AG10803 (cell line): Measurements from ENCODE around the gene ADARB2.
"Not testable (repeated sequence)": the region's sequence is repeated elsewhere in the genome, so short reads cannot be mapped to it uniquely, and the experiment has no call there.

Experiments used
- DNase-seq: peaks from one replicate; pipeline ENCODE4 v3.0.0; 2010; ENCODE audit warnings: low read depth
- H3K4me3 ChIP-seq: 2 replicates; pipeline ENCODE4 v1.5.1; 2011; ENCODE audit warnings: mild to moderate bottlenecking, low read length, control low read depth
- CTCF ChIP-seq: conservative IDR thresholded peaks from 2 replicates; pipeline ENCODE4 v1.5.1; 2011; ENCODE audit warnings: mild to moderate bottlenecking, low read length, control low read depth, inconsistent platforms

Gene ADARB2

GRCh38 chr10:1256432-1256725 lies 480.9 kb downstream of the ADARB2 start:
- no peak overlapping the region for H3K4me3 ChIP-seq
- DNase-seq = no peak
- no peak for TF ChIP-seq CTCF

DNA sequence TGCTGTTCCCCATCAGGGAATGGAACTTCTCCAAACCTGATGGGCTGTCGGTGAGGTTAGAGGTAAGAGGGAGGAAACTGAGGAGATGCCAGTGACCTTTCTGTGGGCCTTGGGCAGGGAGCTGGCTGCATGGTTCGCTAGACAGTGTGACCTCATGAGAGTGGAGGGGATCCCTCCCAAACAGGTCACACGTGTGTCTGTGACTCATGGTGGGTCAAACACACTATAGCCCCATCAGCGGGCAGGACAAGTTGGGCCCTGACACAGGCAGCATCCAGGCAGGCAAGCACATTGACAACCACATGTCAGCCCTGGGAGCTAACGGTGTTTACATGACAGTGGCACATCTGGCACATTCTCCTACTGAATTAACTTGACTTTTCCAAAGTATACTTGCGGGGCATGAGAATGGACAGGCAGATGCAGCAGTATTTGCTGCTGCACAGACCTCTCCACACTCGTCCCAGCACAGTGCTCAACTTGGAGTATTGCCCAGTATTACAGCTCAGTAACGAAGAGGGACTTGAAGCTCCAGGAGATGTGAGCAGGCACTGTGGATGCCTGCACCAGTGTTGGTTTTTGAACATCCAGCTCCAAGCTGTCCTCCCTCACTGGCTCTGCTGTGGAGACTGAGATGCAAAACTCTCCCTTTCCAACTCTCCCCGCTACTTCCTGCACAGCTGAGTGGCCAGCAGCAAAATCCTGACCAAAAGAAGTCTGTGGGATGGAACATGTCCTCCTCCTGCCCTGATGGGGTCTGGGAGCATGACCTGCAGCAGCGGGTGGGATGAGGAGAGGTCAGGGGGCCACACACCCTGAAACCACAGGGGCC lies 481.5 kb downstream of the ADARB2 start:
- no peak for TF ChIP-seq CTCF
- no peak for DNase-seq
- no peak overlapping the region for H3K4me3 ChIP-seq

DNA sequence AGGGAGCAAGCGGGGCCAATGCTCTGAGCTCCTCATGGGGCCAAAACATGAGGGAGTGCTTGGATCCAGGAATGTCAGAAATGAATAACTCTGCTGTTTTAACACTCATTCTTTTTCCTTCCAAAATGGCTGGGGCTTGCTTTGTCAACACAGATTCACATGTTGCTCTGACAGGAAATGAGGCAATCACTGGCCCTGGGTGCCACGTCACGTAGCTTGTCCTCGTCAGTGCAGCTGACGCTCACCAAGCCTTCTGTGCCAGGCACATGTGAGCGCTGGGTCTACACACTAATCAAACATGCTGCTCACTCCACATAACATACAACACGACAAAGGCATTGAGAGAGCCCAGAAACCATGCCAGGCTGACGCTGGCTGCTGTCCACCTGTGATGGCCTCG lies 482.2 kb downstream of the ADARB2 start:
- DNase-seq = no peak
- no peak overlapping the region for H3K4me3 ChIP-seq
- no peak for TF ChIP-seq CTCF

- no peak for DNase-seq
- TF ChIP-seq CTCF = no peak
- no peak overlapping the region for H3K4me3 ChIP-seq
Observed at GRCh38 chr10:1253523-1254353, 483.6 kb downstream of the ADARB2 start.

DNA sequence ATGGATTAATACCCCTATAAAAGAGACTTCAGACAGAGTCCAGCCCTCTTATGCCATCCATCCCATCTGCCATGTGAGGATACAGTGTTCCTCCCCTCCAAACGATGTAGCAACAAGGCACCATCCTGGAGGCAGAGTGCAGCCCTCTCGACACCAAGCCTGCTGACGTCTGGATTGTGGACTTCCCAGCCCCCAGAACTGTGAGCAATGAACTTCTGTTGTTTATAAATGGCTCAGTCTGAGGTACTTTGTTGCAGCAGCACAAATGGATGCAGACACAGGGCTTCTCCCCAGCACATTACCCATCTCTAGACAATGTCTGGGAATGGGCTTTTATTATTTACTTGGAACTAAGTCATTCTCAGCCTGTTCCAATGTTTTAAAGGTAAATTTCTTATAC lies 485.6 kb downstream of the ADARB2 start:
- H3K4me3 ChIP-seq = no peak overlapping the region
- no peak for TF ChIP-seq CTCF
- no peak for DNase-seq

GRCh38 chr10:1249142-1249920 lies 488.0 kb downstream of the ADARB2 start:
- DNase-seq = no peak
- no peak for TF ChIP-seq CTCF
- H3K4me3 ChIP-seq = no peak overlapping the region

DNA sequence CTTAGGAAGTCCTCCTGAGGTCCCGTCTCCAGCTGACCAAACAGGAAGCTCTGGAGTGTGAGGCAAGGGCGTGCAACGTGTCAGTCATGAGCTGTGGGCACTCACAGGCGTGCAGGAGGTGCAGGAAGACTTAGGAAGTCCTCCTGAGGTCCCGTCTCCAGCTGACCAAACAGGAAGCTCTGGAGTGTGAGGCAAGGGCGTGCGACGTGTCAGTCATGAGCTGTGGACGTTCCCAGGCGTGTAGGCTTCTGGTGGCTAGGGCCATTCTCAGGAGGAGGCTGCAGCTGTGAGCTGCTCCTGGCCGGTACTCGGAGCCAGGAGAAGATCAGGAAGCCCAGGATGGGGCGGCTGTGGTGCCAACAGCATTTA lies 489.1 kb downstream of the ADARB2 start:
- DNase-seq, H3K4me3 ChIP-seq: not testable (repeated sequence)
